NCI-H2171 (cell line): Measurements from ENCODE around the gene CACNB2.
"Not testable (repeated sequence)": the region's sequence is repeated elsewhere in the genome, so short reads cannot be mapped to it uniquely, and the experiment has no call there.

ENCODE experiments used
- DNase-seq: peaks from one replicate; lab custom pipeline; 2025; lab: John Stamatoyannopoulos, UW

CACNB2 gene

GRCh38 chr10:18145652-18146051 is 5.4 kb downstream of the CACNB2 start:
- no peak for DNase-seq

GRCh38 chr10:18149196-18149800 is 9.1 kb downstream of the CACNB2 start:
- DNase-seq: no peak

- no peak for DNase-seq
Observed at GRCh38 chr10:18151356-18151890, 11.2 kb downstream of the CACNB2 start.

- DNase-seq: not testable (repeated sequence)
Observed at GRCh38 chr10:18153381-18153780, 13.2 kb downstream of the CACNB2 start.

GRCh38 chr10:18155321-18155720 is 15.1 kb downstream of the CACNB2 start:
- DNase-seq: no peak

- DNase-seq: not testable (repeated sequence)
Observed at GRCh38 chr10:18156797-18157196, 16.6 kb downstream of the CACNB2 start.

- no peak for DNase-seq
Observed at GRCh38 chr10:18157881-18158280, 17.7 kb downstream of the CACNB2 start.

GRCh38 chr10:18158773-18159265 is 18.6 kb downstream of the CACNB2 start:
- DNase-seq: no peak

- no peak for DNase-seq
Observed at GRCh38 chr10:18159557-18159956, 19.3 kb downstream of the CACNB2 start.

GRCh38 chr10:18162021-18162627 is 21.9 kb downstream of the CACNB2 start:
- DNase-seq: no peak

- DNase-seq: no peak
Observed at GRCh38 chr10:18164093-18164492, 23.9 kb downstream of the CACNB2 start.

- DNase-seq: no peak
Observed at GRCh38 chr10:18164748-18165361, 24.6 kb downstream of the CACNB2 start.

- DNase-seq: no peak
Observed at GRCh38 chr10:18178854-18179483, 38.7 kb downstream of the CACNB2 start.

- DNase-seq: no peak
Observed at GRCh38 chr10:18179891-18180290, 39.7 kb downstream of the CACNB2 start.

GRCh38 chr10:18181382-18181781 is 41.2 kb downstream of the CACNB2 start:
- DNase-seq: not testable (repeated sequence)

- DNase-seq: no peak
Observed at GRCh38 chr10:18185621-18186020, 45.4 kb downstream of the CACNB2 start.

GRCh38 chr10:18190840-18191239 is 50.6 kb downstream of the CACNB2 start:
- DNase-seq: no peak

- no peak for DNase-seq
Observed at GRCh38 chr10:18194634-18195033, 54.4 kb downstream of the CACNB2 start.

GRCh38 chr10:18195060-18195799 is 55.0 kb downstream of the CACNB2 start:
- DNase-seq: no peak

- DNase-seq: no peak
Observed at GRCh38 chr10:18196806-18197550, 56.8 kb downstream of the CACNB2 start.

GRCh38 chr10:18197706-18198105 is 57.5 kb downstream of the CACNB2 start:
- no peak for DNase-seq
